IPS DF 6.9 (cell line): ENCODE data around the gene TNXB.
"Not testable (repeated sequence)": the region's sequence is repeated elsewhere in the genome, so short reads cannot be mapped to it uniquely, and the experiment has no call there.

Source experiments
- DNase-seq: peaks from one replicate; pipeline ENCODE4 v3.0.0-alpha.2; 2013; ENCODE audit warnings: low read depth, low spot score
- H3K27ac ChIP-seq: one replicate; pipeline ENCODE4 v1.5.1; 2013; ENCODE audit warnings: low read length, control low read depth
- H3K27me3 ChIP-seq: 2 replicates; pipeline ENCODE4 v1.6.1; 2013; ENCODE audit warnings: mild to moderate bottlenecking, low read length; ENCODE audit not compliant: control insufficient read depth, insufficient read depth
- H3K36me3 ChIP-seq: 2 replicates; pipeline ENCODE4 v1.6.1; 2013; ENCODE audit warnings: low read length; ENCODE audit not compliant: control insufficient read depth, insufficient read depth
- H3K4me1 ChIP-seq: 2 replicates; pipeline ENCODE4 v1.6.1; 2013; ENCODE audit warnings: low read length; ENCODE audit not compliant: control insufficient read depth, insufficient read depth
- H3K4me3 ChIP-seq: 2 replicates; pipeline ENCODE4 v1.5.1; 2013; ENCODE audit warnings: mild to moderate bottlenecking, low read length
- H3K9me3 ChIP-seq: 2 replicates; pipeline ENCODE4 v1.6.1; 2013; ENCODE audit warnings: low read length, inconsistent platforms; ENCODE audit not compliant: control insufficient read depth, insufficient read depth
- WGBS: extraction: QIAGEN DNeasy Blood & Tissue Kit; methylation state at CpG from one replicate; pipeline ENCODE4 v1.1.7; 2013; ENCODE audit warnings: mixed read lengths, missing lambda C conversion rate; ENCODE audit not compliant: insufficient read length, insufficient coverage; 5-methylcytosine and 5-hydroxymethylcytosine counted together

Gene TNXB

GRCh38 chr6:32002546-32003268, 106.4 kb downstream of the TNXB start:
- not testable (repeated sequence) for H3K4me3 ChIP-seq, DNase-seq, H3K4me1 ChIP-seq, H3K36me3 ChIP-seq, H3K27me3 ChIP-seq, H3K9me3 ChIP-seq, H3K27ac ChIP-seq
- no CpG with 5 or more reads among the region's 15 CpGs for WGBS

- H3K27ac ChIP-seq, H3K36me3 ChIP-seq, H3K9me3 ChIP-seq, H3K27me3 ChIP-seq, DNase-seq, H3K4me3 ChIP-seq, H3K4me1 ChIP-seq: not testable (repeated sequence)
- no CpG with 5 or more reads among the region's 6 CpGs for WGBS
Measured at GRCh38 chr6:31996385-31996784, 112.8 kb downstream of the TNXB start.

- not testable (repeated sequence) for H3K4me1 ChIP-seq
Measured at GRCh38 chr6:31994421-31994820, 114.7 kb downstream of the TNXB start.

More at GRCh38 chr6:31994421-31994820, 114.7 kb downstream of the TNXB start:
- DNase-seq, H3K36me3 ChIP-seq, H3K27me3 ChIP-seq, H3K9me3 ChIP-seq, H3K4me3 ChIP-seq, H3K27ac ChIP-seq: not testable (repeated sequence)
- WGBS = no CpG with 5 or more reads among the region's 14 CpGs
